ENCODE measurements around the gene HSPA1B.
A peak's percentile ranks its signal among the peaks of the same experiment; 100 is the strongest.
"Not testable (repeated sequence)": the region's sequence is repeated elsewhere in the genome, so short reads cannot be mapped to it uniquely, and the experiment has no call there.

The HSPA1B gene

GRCh38 chr6:31829633-31830283 lies 2.2 kb downstream of the HSPA1B start:
- DNase-seq: no peak

- no peak for DNase-seq
Measured at GRCh38 chr6:31830886-31831335, 3.4 kb downstream of the HSPA1B start.

GRCh38 chr6:31831350-31832215 lies 4.0 kb downstream of the HSPA1B start:
- DNase-seq: no peak

GRCh38 chr6:31834367-31835250 lies 7.1 kb downstream of the HSPA1B start:
- peak; percentile 76 to 83 for DNase-seq

- no peak for DNase-seq
Measured at GRCh38 chr6:31836047-31836473, 8.5 kb downstream of the HSPA1B start.

GRCh38 chr6:31836474-31837368 lies 9.2 kb downstream of the HSPA1B start:
- DNase-seq: no peak

GRCh38 chr6:31837369-31838113 lies 10.0 kb downstream of the HSPA1B start:
- DNase-seq: no peak

- not testable (repeated sequence) for DNase-seq
Measured at GRCh38 chr6:31838114-31838553, 10.6 kb downstream of the HSPA1B start.

- no peak for DNase-seq
Measured at GRCh38 chr6:31838968-31839367, 11.4 kb downstream of the HSPA1B start.

- DNase-seq: not testable (repeated sequence)
Measured at GRCh38 chr6:31839779-31840126, 12.2 kb downstream of the HSPA1B start.

- no peak for DNase-seq
Measured at GRCh38 chr6:31842053-31842452, 14.5 kb downstream of the HSPA1B start.

- no peak for DNase-seq
Measured at GRCh38 chr6:31844507-31844906, 17.0 kb downstream of the HSPA1B start.

- no peak for DNase-seq
Measured at GRCh38 chr6:31847276-31847978, 19.9 kb downstream of the HSPA1B start.

- DNase-seq: no peak
Measured at GRCh38 chr6:31850765-31851484, 23.4 kb downstream of the HSPA1B start.

GRCh38 chr6:31851485-31851832 lies 23.9 kb downstream of the HSPA1B start:
- DNase-seq: no peak

- not testable (repeated sequence) for DNase-seq
Measured at GRCh38 chr6:31851980-31852718, 24.6 kb downstream of the HSPA1B start.

- not testable (repeated sequence) for DNase-seq
Measured at GRCh38 chr6:31857774-31858173, 30.2 kb downstream of the HSPA1B start.

GRCh38 chr6:31858707-31859106 lies 31.2 kb downstream of the HSPA1B start:
- no peak for DNase-seq

GRCh38 chr6:31859923-31860322 lies 32.4 kb downstream of the HSPA1B start:
- DNase-seq: no peak

All from activated CD4-positive, alpha-beta T cell treated with anti-CD3 and anti-CD28 coated beads, Interleukin-2, amount 50 U/mL, for 48 hours (primary cell).